Activated naive CD4-positive, alpha-beta T cell treated with anti-CD3 and anti-CD28 coated beads, Interleukin-2, amount 10 ng/mL, durations not matched to agents 7 days and 5 days (primary cell): ENCODE results near the gene PTPRS.
"Not testable (repeated sequence)": the region's sequence is repeated elsewhere in the genome, so short reads cannot be mapped to it uniquely, and the experiment has no call there.

Source experiments
- CTCF ChIA-PET: fragments of 350-600 bp; sonication (Branson Sonifier 250); formaldehyde crosslinking; loops from one replicate; lab custom pipeline; 2021; ENCODE audit warnings: antibody characterized with exemption; lab: Charles Lee
- DNase-seq: peaks from one replicate; pipeline ENCODE4 v3.0.0-alpha.2; 2020
- H3K27ac Mint-ChIP-seq: one replicate; pipeline ENCODE4 v1.8.0; 2021; ENCODE audit warnings: mild to moderate bottlenecking, moderate library complexity, mixed read lengths
- H3K27me3 Mint-ChIP-seq: one replicate; pipeline ENCODE4 v1.8.0; 2021; ENCODE audit warnings: mild to moderate bottlenecking, mixed read lengths
- H3K36me3 Mint-ChIP-seq: one replicate; pipeline ENCODE4 v1.8.0; 2021; ENCODE audit warnings: mixed read lengths
- H3K4me1 Mint-ChIP-seq: one replicate; pipeline ENCODE4 v1.8.0; 2021; ENCODE audit warnings: mixed read lengths
- H3K4me3 Mint-ChIP-seq: one replicate; pipeline ENCODE4 v1.8.0; 2021; ENCODE audit warnings: mild to moderate bottlenecking, moderate library complexity, mixed read lengths
- H3K9me3 Mint-ChIP-seq: one replicate; pipeline ENCODE4 v1.8.0; 2021; ENCODE audit warnings: mixed read lengths

PTPRS gene

GRCh38 chr19:5333581-5334365 is 6.8 kb downstream of the PTPRS start:
- Mint-ChIP-seq H3K27me3 (peaks cover 54% of the 10 kb centered on the region), H3K36me3 (no peaks in the 10 kb centered on the region), H3K4me1 (no peaks in the 10 kb centered on the region), H3K9me3 (no peaks in the 10 kb centered on the region), H3K4me3 (no peak overlapping the region), H3K27ac (no peak overlapping the region)
- no peak for DNase-seq
- CTCF ChIA-PET, result no interaction called here

- H3K27ac Mint-ChIP-seq, result no peak overlapping the region
- no peaks in the 10 kb centered on the region for H3K9me3 Mint-ChIP-seq
- no peak overlapping the region for H3K4me3 Mint-ChIP-seq
- no peaks in the 10 kb centered on the region for H3K4me1 Mint-ChIP-seq
- CTCF ChIA-PET, result no interaction called here
- no peak for DNase-seq
- peaks cover 41% of the 10 kb centered on the region for H3K27me3 Mint-ChIP-seq
- H3K36me3 Mint-ChIP-seq, result no peaks in the 10 kb centered on the region
These were observed 8.1 kb downstream of the PTPRS start for GRCh38 chr19:5332501-5332900.

GRCh38 chr19:5331790-5332189 is 8.8 kb downstream of the PTPRS start:
- Mint-ChIP-seq H3K27ac (no peak overlapping the region), H3K4me3 (no peak overlapping the region), H3K36me3 (no peaks in the 10 kb centered on the region), H3K27me3 (peaks cover 34% of the 10 kb centered on the region), H3K4me1 (no peaks in the 10 kb centered on the region), H3K9me3 (no peaks in the 10 kb centered on the region)
- CTCF ChIA-PET, result no interaction called here
- DNase-seq, result no peak

- Mint-ChIP-seq H3K4me3 (no peak overlapping the region), H3K9me3 (no peaks in the 10 kb centered on the region), H3K4me1 (no peaks in the 10 kb centered on the region), H3K36me3 (no peaks in the 10 kb centered on the region), H3K27me3 (peaks cover 23% of the 10 kb centered on the region), H3K27ac (no peak overlapping the region)
- no peak for DNase-seq
- CTCF ChIA-PET, result no interaction called here
These were observed 10.3 kb downstream of the PTPRS start for GRCh38 chr19:5330307-5330720.

DNA sequence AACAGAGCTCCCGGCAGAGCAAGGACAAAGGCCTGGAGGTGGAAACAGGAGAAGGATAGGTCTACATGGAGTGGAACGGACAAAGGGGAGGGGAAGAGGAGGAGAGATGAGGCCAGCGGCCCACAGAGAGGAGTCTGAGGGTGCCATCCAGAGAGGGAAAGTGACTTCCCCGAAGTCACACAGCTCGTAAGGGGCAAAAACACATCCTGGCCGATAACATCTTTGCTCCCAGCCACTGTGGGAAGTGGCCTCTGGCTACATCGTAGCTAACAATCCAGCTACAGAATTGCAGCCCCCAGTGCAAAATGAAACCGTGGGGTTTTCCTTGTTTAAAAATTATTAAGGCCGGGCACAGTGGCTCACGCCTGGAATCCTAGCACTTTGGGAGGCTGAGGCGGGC is 11.5 kb downstream of the PTPRS start:
- H3K9me3 Mint-ChIP-seq, result no peaks in the 10 kb centered on the region
- H3K36me3 Mint-ChIP-seq, result no peaks in the 10 kb centered on the region
- CTCF ChIA-PET, result no interaction called here
- H3K4me1 Mint-ChIP-seq, result no peaks in the 10 kb centered on the region
- H3K27ac Mint-ChIP-seq, result no peak overlapping the region
- peaks cover 12% of the 10 kb centered on the region for H3K27me3 Mint-ChIP-seq
- no peak overlapping the region for H3K4me3 Mint-ChIP-seq
- no peak for DNase-seq

DNA sequence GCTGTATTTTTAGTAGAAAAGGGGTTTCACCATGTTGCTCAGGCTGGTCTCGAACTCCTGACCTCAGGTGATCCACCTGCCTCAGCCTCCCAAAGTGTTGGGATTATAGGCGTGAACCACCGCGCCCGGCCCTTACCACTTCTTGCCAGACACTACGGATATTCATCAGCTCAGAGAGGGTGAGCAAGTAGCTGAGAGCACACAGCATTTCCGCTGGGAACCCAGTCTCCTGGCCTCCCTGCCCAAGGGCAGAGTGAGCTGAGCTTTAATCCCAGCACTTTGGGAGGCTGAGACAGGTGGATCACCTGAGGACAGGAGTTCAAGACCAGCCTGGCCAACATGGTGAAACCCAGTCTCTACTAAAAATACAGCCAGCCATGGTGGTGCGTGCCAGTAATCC is 12.2 kb downstream of the PTPRS start:
- H3K36me3 Mint-ChIP-seq, DNase-seq, CTCF ChIA-PET, H3K27ac Mint-ChIP-seq, H3K4me1 Mint-ChIP-seq, H3K9me3 Mint-ChIP-seq, H3K4me3 Mint-ChIP-seq: not testable (repeated sequence)
- H3K27me3 Mint-ChIP-seq, result peaks cover 11% of the 10 kb centered on the region

DNA sequence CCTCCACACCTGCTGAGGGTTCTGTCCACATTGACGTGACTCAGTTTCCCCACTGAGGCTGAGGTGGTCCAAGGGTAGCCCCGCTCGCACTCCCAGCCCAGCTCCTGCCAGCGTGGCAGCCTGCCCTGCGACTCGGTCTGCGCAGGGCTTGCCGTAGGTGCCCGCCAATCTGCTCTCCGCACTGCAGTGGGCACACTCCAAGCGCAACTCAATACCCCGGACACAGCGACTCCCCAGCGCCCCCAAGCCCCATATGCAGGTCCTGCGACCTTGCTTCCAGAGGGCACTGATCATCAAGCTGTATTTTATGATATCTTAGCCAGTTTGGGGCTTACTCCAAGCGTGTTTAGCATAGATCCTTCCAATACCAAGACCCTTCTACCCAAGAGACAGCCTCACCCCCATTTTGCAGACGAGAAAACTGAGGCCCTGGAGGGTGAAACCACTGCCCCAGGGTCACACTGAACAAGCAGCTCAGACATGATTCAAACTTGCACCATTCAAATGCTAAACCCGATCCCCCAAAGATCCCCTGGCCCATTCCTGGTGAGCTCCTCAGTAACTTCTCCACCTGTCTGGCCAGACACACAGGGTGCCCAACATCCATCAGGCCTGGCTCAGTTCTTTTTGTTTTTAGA is 13.5 kb downstream of the PTPRS start:
- Mint-ChIP-seq H3K9me3 (no peaks in the 10 kb centered on the region), H3K27me3 (peaks cover 24% of the 10 kb centered on the region), H3K4me3 (no peak overlapping the region), H3K27ac (no peak overlapping the region), H3K36me3 (no peaks in the 10 kb centered on the region), H3K4me1 (no peaks in the 10 kb centered on the region)
- no peak for DNase-seq
- CTCF ChIA-PET, result no interaction called here

DNA sequence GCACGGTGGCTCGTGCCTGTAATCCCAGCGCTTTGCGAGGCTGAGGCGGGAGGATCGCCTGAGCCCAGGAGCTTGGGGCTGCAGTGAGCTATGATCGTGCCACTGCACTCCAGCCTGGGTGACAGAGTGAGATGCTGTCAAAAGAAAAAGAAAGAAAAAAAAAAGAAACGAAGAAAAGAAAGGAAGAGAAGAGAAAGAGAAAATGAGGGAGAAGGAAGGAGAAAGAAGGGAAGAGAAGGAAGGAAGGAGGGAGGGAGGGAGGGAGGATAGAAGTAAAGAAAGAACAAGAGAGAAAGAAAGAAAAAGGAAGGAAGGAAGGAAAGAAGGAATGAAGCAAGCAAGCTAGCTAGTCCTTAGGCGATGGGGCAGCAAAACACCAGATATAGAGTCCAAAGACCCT is 14.1 kb downstream of the PTPRS start:
- Mint-ChIP-seq H3K27me3 (peaks cover 29% of the 10 kb centered on the region), H3K27ac (peak overlapping the region; percentile 6), H3K4me1 (no peaks in the 10 kb centered on the region), H3K9me3 (no peaks in the 10 kb centered on the region), H3K4me3 (no peak overlapping the region), H3K36me3 (no peaks in the 10 kb centered on the region)
- DNase-seq, result no peak
- CTCF ChIA-PET, result no interaction called here

- H3K27me3 Mint-ChIP-seq, result peaks cover 29% of the 10 kb centered on the region
- no peaks in the 10 kb centered on the region for H3K4me1 Mint-ChIP-seq
- CTCF ChIA-PET, result no interaction called here
These were observed 15.7 kb downstream of the PTPRS start for GRCh38 chr19:5324947-5325346.

GRCh38 chr19:5323475-5323811 is 17.2 kb downstream of the PTPRS start:
- Mint-ChIP-seq H3K27ac (no peak overlapping the region), H3K36me3 (no peaks in the 10 kb centered on the region), H3K4me3 (no peak overlapping the region), H3K4me1 (no peaks in the 10 kb centered on the region), H3K27me3 (peaks cover 29% of the 10 kb centered on the region), H3K9me3 (no peaks in the 10 kb centered on the region)
- CTCF ChIA-PET, result no interaction called here
- no peak for DNase-seq

More at GRCh38 chr19:5324947-5325346, 15.7 kb downstream of the PTPRS start:
- Mint-ChIP-seq H3K36me3 (no peaks in the 10 kb centered on the region), H3K9me3 (no peaks in the 10 kb centered on the region), H3K4me3 (no peak overlapping the region), H3K27ac (no peak overlapping the region)
- no peak for DNase-seq

DNA sequence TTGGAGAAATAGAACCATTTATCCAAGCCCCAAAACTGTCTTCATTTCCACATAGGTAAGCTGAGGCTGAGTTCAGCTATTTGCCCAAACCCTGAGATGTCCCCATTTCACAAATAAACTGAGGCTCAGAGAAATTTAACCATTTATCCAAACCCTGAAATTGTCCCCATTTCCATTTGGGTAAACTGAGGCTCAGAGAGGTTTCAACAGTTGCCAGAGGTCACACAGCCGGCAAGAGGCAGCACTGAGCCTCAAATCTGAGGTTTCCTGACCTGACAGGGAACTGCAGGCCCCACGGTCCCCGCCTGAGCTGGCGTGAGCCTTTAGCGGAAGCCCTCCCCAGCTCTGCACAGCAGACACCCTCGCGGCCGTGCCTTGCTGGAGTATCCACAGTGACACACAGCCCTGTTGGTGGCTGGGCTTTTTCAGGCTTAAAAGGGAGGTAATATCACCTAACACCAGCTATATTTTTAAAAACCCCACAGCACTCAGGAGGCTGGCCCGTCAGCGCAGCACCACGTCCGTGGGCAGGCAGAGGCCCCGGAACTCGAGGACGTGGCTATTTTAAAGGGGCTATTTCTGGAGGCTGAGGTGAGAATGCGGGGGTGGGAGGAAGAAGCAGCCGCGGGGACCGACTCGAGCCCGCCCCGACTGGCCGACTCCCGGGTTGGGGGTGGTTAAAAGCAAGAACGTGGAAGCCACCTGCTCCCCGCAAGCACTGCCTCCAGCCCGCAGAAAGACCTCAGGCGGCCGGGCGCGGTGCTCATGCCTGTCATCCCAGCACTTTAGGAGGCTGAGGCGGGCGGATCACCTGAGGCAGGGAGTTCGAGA is 18.5 kb downstream of the PTPRS start:
- Mint-ChIP-seq H3K4me1 (no peaks in the 10 kb centered on the region), H3K27ac (no peak overlapping the region), H3K36me3 (no peaks in the 10 kb centered on the region), H3K4me3 (no peak overlapping the region), H3K27me3 (peaks cover 29% of the 10 kb centered on the region), H3K9me3 (no peaks in the 10 kb centered on the region)
- CTCF ChIA-PET, result no interaction called here
- no peak for DNase-seq

DNA sequence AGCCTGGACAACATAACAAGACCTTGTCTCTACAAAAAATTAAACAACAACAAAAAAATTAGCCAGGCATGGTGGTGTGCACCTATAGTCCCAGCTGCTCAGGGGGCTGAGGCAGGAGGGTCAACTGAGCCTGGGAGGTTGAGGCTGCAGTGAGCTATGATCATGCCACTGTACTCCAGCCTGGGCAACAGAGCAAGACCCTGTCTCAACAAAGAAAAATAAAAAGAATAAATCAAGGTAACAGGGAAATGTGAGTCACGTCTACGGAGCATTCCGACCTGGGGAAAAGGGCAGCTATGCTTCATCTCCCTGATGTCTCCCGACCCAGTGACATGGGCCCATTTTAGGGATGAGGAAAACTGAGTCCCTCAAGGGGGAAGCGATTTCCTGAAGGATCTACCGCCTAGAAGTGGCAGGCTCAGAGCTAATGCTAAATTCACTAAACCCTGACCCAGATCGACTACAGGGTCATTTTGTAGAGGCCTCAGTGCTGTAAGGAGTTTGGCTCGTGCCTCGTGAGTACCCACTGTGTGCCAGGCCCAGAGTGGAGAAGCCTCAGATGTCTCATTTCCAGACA is 19.5 kb downstream of the PTPRS start:
- no peak overlapping the region for H3K4me3 Mint-ChIP-seq
- DNase-seq, result no peak
- H3K9me3 Mint-ChIP-seq, result no peaks in the 10 kb centered on the region
- no peak overlapping the region for H3K27ac Mint-ChIP-seq
- H3K27me3 Mint-ChIP-seq, result peaks cover 25% of the 10 kb centered on the region
- no peaks in the 10 kb centered on the region for H3K4me1 Mint-ChIP-seq
- CTCF ChIA-PET, result no interaction called here
- H3K36me3 Mint-ChIP-seq, result no peaks in the 10 kb centered on the region

DNA sequence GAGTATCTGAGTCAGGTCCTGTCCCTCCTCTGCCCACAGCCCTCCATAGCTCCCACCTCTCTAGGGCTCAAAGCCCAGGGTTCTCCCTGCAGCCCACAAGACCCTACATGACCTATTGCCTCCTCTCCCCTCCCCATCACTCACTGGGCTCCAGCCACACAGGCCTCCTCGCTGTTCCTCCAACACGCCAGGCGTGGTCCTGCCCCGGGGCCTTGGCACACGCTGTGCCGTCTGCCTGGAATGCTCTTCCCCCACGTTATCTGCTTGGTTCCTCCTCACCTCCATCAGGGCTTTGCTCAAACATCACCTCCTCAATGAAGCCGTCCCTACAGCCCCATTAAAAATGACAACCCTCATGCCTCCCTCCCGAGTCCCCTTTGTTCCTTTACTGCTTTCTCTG is 21.1 kb downstream of the PTPRS start:
- Mint-ChIP-seq H3K27me3 (peaks cover 25% of the 10 kb centered on the region), H3K4me3 (no peak overlapping the region), H3K4me1 (no peaks in the 10 kb centered on the region), H3K36me3 (no peaks in the 10 kb centered on the region), H3K9me3 (no peaks in the 10 kb centered on the region), H3K27ac (no peak overlapping the region)
- no peak for DNase-seq
- CTCF ChIA-PET, result no interaction called here

- CTCF ChIA-PET, result no interaction called here
- no peaks in the 10 kb centered on the region for H3K4me1 Mint-ChIP-seq
- no peak for DNase-seq
- H3K27me3 Mint-ChIP-seq, result peaks cover 24% of the 10 kb centered on the region
- H3K9me3 Mint-ChIP-seq, result no peaks in the 10 kb centered on the region
- no peak overlapping the region for H3K4me3 Mint-ChIP-seq
- no peaks in the 10 kb centered on the region for H3K36me3 Mint-ChIP-seq
- no peak overlapping the region for H3K27ac Mint-ChIP-seq
These were observed 22.3 kb downstream of the PTPRS start for GRCh38 chr19:5318306-5318705.
